Astrocyte (in vitro differentiated cells and primary cell): Measurements from ENCODE around the gene NUAK2.

Source experiments
- CTCF ChIP-seq: IDR thresholded peaks from 2 replicates; pipeline ENCODE4 v1.5.1; 2011; ENCODE audit warnings: low read depth, mild to moderate bottlenecking, inconsistent platforms, low read length, moderate library complexity; ENCODE audit not compliant: insufficient read depth
- EZH2 ChIP-seq: IDR thresholded peaks from 2 replicates; pipeline ENCODE4 v1.6.1; 2012; ENCODE audit warnings: mild to moderate bottlenecking, low read length, inconsistent platforms; ENCODE audit not compliant: insufficient read depth

GRCh38 chr1:205301842-205302588 is 19.5 kb downstream of the NUAK2 start:
- TF ChIP-seq CTCF: no peak
- no peak for TF ChIP-seq EZH2
